ENCODE results near the gene SLC12A4.

The SLC12A4 gene

DNA sequence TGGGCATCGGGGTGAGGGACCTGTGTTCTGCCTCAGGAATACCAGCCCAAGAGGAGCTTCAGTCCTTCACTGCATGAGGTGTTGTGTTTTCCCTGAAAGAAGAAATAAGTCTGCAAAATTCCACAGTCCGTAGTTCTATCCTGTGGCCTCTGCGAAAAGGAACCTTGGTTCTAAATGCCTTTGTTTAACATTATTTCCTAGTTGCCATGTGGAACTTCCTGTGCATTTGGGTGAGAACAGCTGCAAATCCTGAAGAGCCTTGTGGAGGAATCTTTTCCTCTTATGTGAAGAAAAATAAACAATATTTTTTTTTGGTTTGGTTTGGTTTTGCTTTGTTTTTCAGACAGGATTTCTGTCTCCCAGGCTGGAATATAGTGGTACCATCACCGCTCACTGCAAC, 65.6 kb downstream of the SLC12A4 start:
- H3K4me3 ChIP-seq (replicated peaks; ENCODE audit: low read depth, low read length): no peak overlapping the region
- DNase-seq (ENCODE audit: low read depth): no peak
- TF ChIP-seq, protein P1, sequence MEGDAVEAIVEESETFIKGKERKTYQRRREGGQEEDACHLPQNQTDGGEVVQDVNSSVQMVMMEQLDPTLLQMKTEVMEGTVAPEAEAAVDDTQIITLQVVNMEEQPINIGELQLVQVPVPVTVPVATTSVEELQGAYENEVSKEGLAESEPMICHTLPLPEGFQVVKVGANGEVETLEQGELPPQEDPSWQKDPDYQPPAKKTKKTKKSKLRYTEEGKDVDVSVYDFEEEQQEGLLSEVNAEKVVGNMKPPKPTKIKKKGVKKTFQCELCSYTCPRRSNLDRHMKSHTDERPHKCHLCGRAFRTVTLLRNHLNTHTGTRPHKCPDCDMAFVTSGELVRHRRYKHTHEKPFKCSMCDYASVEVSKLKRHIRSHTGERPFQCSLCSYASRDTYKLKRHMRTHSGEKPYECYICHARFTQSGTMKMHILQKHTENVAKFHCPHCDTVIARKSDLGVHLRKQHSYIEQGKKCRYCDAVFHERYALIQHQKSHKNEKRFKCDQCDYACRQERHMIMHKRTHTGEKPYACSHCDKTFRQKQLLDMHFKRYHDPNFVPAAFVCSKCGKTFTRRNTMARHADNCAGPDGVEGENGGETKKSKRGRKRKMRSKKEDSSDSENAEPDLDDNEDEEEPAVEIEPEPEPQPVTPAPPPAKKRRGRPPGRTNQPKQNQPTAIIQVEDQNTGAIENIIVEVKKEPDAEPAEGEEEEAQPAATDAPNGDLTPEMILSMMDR (IDR thresholded peaks at IDR 0.05; ENCODE audit: low read length, missing control alignments): no peak

DNA sequence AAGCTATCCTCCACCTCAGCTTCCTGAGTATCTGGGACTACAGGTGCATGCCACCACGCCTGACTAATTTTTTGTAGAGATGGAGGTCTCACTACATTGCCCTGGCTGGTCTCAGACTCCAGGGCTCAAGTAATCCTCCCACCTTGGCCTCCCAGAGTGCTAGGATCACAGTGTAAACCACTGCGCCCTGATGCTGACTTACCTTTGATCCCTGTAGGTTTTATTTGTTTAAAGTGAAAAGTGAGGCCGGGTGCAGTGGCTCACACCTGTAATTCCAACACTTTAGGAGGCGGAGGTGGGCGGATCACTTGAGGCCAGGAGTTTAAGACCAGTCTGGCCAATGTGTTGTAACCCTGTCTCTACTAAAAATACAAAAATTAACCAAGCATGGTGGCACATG, 66.7 kb downstream of the SLC12A4 start:
- TF ChIP-seq, protein P1 (IDR thresholded peaks at IDR 0.05; ENCODE audit: low read length, missing control alignments): no peak
- DNase-seq (ENCODE audit: low read depth): no peak
- H3K4me3 ChIP-seq (replicated peaks; ENCODE audit: low read depth, low read length): no peak overlapping the region

DNA sequence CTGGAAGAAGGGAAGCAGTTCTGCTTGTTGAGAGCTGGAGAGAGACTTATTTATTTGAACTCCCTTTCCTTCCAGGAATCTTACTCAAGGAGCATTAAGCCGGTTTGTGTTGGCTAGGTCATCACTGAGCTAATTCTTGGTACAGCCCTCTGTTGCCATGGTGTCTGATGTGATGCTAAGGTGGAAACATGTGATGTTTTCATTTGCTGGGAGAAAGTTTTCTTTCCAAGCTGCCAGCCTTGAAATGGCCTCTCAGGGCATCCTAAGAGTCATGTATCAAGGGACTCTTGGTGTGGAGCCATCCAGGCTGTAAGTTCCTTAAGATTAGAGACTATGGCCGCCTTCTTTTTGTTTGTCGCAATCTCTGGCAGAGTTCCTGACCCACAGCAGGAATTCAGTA, 71.2 kb downstream of the SLC12A4 start:
- TF ChIP-seq, protein P1 (IDR thresholded peaks at IDR 0.05; ENCODE audit: low read length, missing control alignments): no peak
- peak; percentile 56 for DNase-seq (ENCODE audit: low read depth)
- no peak overlapping the region for H3K4me3 ChIP-seq (replicated peaks; ENCODE audit: low read depth, low read length)

DNA sequence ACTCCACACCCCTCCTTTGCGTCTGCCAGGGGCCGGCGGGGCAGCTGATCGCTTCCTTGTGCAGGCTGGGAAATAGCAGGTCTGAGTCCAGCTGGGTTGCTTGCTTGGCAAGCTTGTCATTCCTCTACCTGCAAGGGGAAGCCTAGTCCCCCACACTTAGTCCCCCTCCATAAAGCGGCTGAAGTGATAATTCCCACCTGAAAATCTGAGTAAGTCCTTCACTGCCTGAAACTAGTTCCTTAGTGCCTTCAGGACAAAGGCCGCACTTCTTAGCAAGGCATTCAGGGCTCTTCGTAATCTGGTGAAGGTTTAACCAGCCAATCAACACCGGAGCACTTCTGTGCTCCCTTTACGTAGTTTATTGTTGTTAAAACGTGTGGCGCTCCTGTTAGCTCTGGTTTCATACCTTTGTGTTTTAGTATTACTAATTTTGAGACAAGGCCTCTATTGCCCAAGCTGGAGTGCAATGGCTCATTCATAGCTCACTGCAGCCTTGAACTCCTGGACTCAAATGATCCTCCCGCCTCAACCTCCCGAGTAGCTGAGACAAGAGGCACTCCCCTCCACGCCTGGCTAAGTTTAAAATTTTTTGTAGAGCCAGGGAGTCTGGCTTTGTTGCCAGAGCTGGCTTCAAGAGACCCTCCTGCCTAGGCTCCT, 74.6 kb downstream of the SLC12A4 start:
- H3K4me3 ChIP-seq (replicated peaks; ENCODE audit: low read depth, low read length): peak overlapping the region; percentile 87
- DNase-seq (ENCODE audit: low read depth): no peak
- TF ChIP-seq, protein P1 (IDR thresholded peaks at IDR 0.05; ENCODE audit: low read length, missing control alignments): no peak
